Parathyroid adenoma (tissue), 2 donors: ENCODE data around the gene PTPRM.

Experiments
- H2AFZ ChIP-seq: fragments of 300-600 bp; sonication (generic); one replicate; pipeline ENCODE4 v1.7.0; 2017; ENCODE audit warnings: antibody characterized with exemption, mild to moderate bottlenecking
- H3K27ac ChIP-seq: fragments of 300-600 bp; sonication (generic); one replicate; pipeline ENCODE4 v1.7.0; 2017
- H3K27me3 ChIP-seq: fragments of 300-600 bp; sonication (generic); one replicate; pipeline ENCODE4 v1.7.0; 2017; ENCODE audit warnings: low read length; ENCODE audit not compliant: control insufficient read depth, insufficient read depth
- H3K36me3 ChIP-seq: fragments of 300-600 bp; sonication (generic); one replicate; pipeline ENCODE4 v1.7.0; 2017; ENCODE audit warnings: low read length; ENCODE audit not compliant: control insufficient read depth, insufficient read depth
- H3K4me1 ChIP-seq: fragments of 300-600 bp; sonication (generic); one replicate; pipeline ENCODE4 v1.7.0; 2017; ENCODE audit warnings: control low read depth
- H3K4me2 ChIP-seq: fragments of 300-600 bp; sonication (generic); one replicate; pipeline ENCODE4 v1.7.0; 2017; ENCODE audit warnings: low read length
- H3K4me3 ChIP-seq: fragments of 300-600 bp; sonication (generic); one replicate; pipeline ENCODE4 v1.7.0; 2017; ENCODE audit warnings: low read depth, low read length
- H3K79me2 ChIP-seq: fragments of 300-600 bp; sonication (generic); one replicate; pipeline ENCODE4 v1.7.0; 2017; ENCODE audit warnings: control low read depth
- H3K9ac ChIP-seq: fragments of 300-600 bp; sonication (generic); one replicate; pipeline ENCODE4 v1.7.0; 2017; ENCODE audit warnings: mild to moderate bottlenecking
- H3K9me3 ChIP-seq: fragments of 300-600 bp; sonication (generic); one replicate; pipeline ENCODE4 v1.7.0; 2017; ENCODE audit warnings: low read length; ENCODE audit not compliant: control insufficient read depth
- TF ChIP-seq, protein P1 (sequence below): fragments of 300-600 bp; sonication (generic); IDR thresholded peaks from one replicate; pipeline ENCODE4 v1.7.0; 2017; ENCODE audit warnings: antibody characterized with exemption, mild to moderate bottlenecking
- donor health status: primary hyperparathyroidism.

PTPRM gene

GRCh38 chr18:8163286-8163959, 596.3 kb downstream of the PTPRM start:
- Histone ChIP-seq H3K27me3 (no peaks in the 10 kb centered on the region), H2AFZ (no peak overlapping the region), H3K36me3 (no peaks in the 10 kb centered on the region), H3K4me3 (no peak overlapping the region), H3K4me2 (no peak overlapping the region), H3K27ac (no peak overlapping the region), H3K79me2 (no peaks in the 10 kb centered on the region), H3K4me1 (no peaks in the 10 kb centered on the region), H3K9me3 (no peaks in the 10 kb centered on the region), H3K9ac (no peak overlapping the region)
- TF ChIP-seq, protein P1, sequence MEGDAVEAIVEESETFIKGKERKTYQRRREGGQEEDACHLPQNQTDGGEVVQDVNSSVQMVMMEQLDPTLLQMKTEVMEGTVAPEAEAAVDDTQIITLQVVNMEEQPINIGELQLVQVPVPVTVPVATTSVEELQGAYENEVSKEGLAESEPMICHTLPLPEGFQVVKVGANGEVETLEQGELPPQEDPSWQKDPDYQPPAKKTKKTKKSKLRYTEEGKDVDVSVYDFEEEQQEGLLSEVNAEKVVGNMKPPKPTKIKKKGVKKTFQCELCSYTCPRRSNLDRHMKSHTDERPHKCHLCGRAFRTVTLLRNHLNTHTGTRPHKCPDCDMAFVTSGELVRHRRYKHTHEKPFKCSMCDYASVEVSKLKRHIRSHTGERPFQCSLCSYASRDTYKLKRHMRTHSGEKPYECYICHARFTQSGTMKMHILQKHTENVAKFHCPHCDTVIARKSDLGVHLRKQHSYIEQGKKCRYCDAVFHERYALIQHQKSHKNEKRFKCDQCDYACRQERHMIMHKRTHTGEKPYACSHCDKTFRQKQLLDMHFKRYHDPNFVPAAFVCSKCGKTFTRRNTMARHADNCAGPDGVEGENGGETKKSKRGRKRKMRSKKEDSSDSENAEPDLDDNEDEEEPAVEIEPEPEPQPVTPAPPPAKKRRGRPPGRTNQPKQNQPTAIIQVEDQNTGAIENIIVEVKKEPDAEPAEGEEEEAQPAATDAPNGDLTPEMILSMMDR: no peak

GRCh38 chr18:8165095-8165494, 598.0 kb downstream of the PTPRM start:
- Histone ChIP-seq H3K27ac (no peak overlapping the region), H3K4me2 (no peak overlapping the region), H3K79me2 (no peaks in the 10 kb centered on the region), H2AFZ (no peak overlapping the region), H3K9ac (no peak overlapping the region), H3K36me3 (no peaks in the 10 kb centered on the region), H3K4me3 (no peak overlapping the region), H3K27me3 (no peaks in the 10 kb centered on the region), H3K4me1 (no peaks in the 10 kb centered on the region), H3K9me3 (no peaks in the 10 kb centered on the region)
- TF ChIP-seq, protein P1: no peak

GRCh38 chr18:8167026-8167425, 599.9 kb downstream of the PTPRM start:
- H3K4me2 ChIP-seq: no peak overlapping the region
- no peaks in the 10 kb centered on the region for H3K36me3 ChIP-seq
- no peak overlapping the region for H3K4me3 ChIP-seq
- no peak overlapping the region for H2AFZ ChIP-seq
- H3K79me2 ChIP-seq: no peaks in the 10 kb centered on the region
- H3K9ac ChIP-seq: no peak overlapping the region
- TF ChIP-seq, protein P1: no peak
- no peak overlapping the region for H3K27ac ChIP-seq
- H3K27me3 ChIP-seq: no peaks in the 10 kb centered on the region
- no peaks in the 10 kb centered on the region for H3K9me3 ChIP-seq
- H3K4me1 ChIP-seq: no peaks in the 10 kb centered on the region

DNA sequence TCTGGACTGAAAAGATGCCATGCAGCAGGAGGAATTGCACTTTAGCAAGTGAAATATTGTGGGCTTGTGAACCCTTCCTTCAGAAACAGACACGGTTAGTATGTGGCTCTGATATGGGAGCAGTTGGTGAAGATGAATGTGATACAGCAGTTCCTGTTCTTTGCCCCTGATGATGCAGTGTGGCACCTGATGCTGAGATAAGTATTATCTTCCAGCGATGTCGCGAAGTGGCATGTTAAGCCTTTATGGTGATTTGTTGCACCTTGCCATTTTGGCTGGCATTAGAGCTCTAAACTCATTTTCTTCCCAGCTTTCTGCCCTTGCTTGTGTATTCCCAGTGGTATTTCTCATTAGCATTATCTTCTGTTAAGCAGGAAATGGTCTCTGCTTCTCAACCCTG, 600.6 kb downstream of the PTPRM start:
- Histone ChIP-seq H3K27ac (no peak overlapping the region), H3K79me2 (no peaks in the 10 kb centered on the region), H3K9me3 (no peaks in the 10 kb centered on the region), H3K36me3 (no peaks in the 10 kb centered on the region), H2AFZ (no peak overlapping the region), H3K4me1 (no peaks in the 10 kb centered on the region), H3K27me3 (no peaks in the 10 kb centered on the region), H3K9ac (no peak overlapping the region), H3K4me2 (no peak overlapping the region), H3K4me3 (no peak overlapping the region)
- TF ChIP-seq, protein P1: no peak

DNA sequence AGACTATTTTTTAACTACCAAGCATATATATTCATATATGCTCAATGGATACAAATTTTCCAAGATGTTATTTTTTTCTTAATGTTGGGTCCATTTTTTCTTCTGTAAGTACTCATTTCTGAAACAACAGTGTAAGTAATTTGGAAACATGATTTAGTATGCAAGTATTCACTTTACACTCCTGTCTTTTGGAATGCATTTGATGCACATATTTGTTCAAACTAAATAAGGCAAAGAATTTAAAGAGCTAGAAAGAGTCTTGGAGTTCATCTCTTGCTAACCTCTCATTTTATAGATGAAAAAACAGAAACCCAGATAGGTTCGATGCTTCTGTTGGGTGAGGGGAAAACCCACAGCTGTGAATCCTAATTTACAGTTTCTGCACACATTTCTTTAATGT, 602.6 kb downstream of the PTPRM start:
- TF ChIP-seq, protein P1: no peak
- no peak overlapping the region for H3K9ac ChIP-seq
- H3K27me3 ChIP-seq: no peaks in the 10 kb centered on the region
- no peaks in the 10 kb centered on the region for H3K79me2 ChIP-seq
- H3K9me3 ChIP-seq: no peaks in the 10 kb centered on the region
- no peak overlapping the region for H2AFZ ChIP-seq
- no peak overlapping the region for H3K4me2 ChIP-seq
- no peaks in the 10 kb centered on the region for H3K36me3 ChIP-seq
- no peaks in the 10 kb centered on the region for H3K4me1 ChIP-seq
- no peak overlapping the region for H3K4me3 ChIP-seq
- no peak overlapping the region for H3K27ac ChIP-seq
